ENCODE results near the gene NRBF2. TPM values are rescaled to one million over a fixed set of nuclear protein-coding genes. Genes with fewer than 3 reads are reported as not detected.
A peak's percentile ranks its signal among the peaks of the same experiment; 100 is the strongest.

Gene NRBF2
- total RNA-seq, 1 experiment from 2014 or later = 22.1 TPM

DNA sequence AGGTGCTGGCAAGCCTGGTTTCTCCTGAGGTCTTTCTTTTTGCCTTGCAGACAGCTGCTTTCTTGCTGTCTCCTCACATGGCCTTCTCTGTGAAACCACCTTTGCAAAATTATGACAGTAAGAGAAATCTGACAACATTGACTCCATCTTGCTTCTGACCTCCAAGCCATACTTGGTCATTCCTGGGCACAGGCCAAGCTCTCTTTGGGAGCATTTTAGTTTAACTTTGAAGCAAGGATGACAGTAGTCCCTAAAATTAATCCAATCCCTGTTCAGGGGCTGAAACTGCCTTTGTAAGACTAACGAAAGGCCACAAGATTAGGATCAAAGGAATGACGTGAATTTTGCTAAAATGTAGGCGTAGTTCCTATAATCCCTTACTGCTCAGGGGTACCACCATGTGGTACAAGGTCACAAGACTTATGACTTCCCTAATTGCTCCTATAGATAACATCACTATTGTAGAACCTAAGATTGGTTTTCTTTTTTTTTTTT lies 25.1 kb upstream of the NRBF2 start:
- H4K20me1 ChIP-seq (ENCODE audit: insufficient read depth) = no peaks in the 10 kb centered on the region
- BruUV-seq (replicated peaks) = no TSS peak
- H3K9me3 ChIP-seq (ENCODE audit: insufficient read depth, low read depth) = no peaks in the 10 kb centered on the region
- no peak overlapping the region for H3K4me3 ChIP-seq
- POLR2A ChIA-PET (ENCODE audit: unreplicated experiment) = interaction anchor here (0.6 kb wide), 1 partner anchor 22 kb away, joined by 7 read pairs; no protein-coding TSS in a partner anchor
- intact Hi-C loops (cut with micrococcal nuclease; ENCODE audit: unreplicated experiment) = no loop called here
- TF ChIP-seq, protein P1, sequence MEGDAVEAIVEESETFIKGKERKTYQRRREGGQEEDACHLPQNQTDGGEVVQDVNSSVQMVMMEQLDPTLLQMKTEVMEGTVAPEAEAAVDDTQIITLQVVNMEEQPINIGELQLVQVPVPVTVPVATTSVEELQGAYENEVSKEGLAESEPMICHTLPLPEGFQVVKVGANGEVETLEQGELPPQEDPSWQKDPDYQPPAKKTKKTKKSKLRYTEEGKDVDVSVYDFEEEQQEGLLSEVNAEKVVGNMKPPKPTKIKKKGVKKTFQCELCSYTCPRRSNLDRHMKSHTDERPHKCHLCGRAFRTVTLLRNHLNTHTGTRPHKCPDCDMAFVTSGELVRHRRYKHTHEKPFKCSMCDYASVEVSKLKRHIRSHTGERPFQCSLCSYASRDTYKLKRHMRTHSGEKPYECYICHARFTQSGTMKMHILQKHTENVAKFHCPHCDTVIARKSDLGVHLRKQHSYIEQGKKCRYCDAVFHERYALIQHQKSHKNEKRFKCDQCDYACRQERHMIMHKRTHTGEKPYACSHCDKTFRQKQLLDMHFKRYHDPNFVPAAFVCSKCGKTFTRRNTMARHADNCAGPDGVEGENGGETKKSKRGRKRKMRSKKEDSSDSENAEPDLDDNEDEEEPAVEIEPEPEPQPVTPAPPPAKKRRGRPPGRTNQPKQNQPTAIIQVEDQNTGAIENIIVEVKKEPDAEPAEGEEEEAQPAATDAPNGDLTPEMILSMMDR (conservative IDR thresholded peaks at IDR 0.05) = no peak
- no peak for TF ChIP-seq EZH2 (IDR thresholded peaks at IDR 0.05; ENCODE audit: low read depth)
- H3K27me3 ChIP-seq (ENCODE audit: insufficient read depth, low read depth) = no peaks in the 10 kb centered on the region
- no peak overlapping the region for H3K27ac ChIP-seq
- no peaks in the 10 kb centered on the region for H3K79me2 ChIP-seq (ENCODE audit: low read depth)
- H3F3A ChIP-seq (ENCODE audit: insufficient read depth, low read depth) = no peaks in the 10 kb centered on the region
- H2AFZ ChIP-seq = no peak overlapping the region
- CTCF ChIA-PET = no interaction called here
- no peak overlapping the region for H3K4me2 ChIP-seq
- no peaks in the 10 kb centered on the region for H3K4me1 ChIP-seq (replicated peaks; ENCODE audit: insufficient read depth)
- H3K36me3 ChIP-seq (ENCODE audit: low read depth) = no peaks in the 10 kb centered on the region
- no peaks in the 10 kb centered on the region for H3K9me2 ChIP-seq (ENCODE audit: insufficient read depth)
- DNase-seq = no peak

DNA sequence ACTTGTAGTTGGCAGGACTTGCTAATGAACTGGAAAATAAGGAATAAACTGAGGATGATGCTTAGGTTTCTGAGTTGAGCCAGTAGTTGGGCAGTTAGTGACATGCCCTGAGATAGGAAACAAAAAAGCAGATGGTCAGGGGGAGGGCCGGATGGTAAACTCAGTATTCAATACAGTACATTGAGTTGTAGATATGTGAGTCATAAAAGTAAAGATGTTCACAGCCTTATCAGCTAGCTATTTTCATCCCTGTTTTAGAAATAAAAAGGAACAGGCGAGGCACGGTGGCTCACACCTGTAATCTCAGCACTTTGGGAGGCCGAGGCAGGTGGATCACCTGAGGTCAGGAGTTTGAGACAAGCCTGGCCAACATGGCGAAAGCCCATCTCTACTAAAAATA lies 22.2 kb upstream of the NRBF2 start:
- no peak overlapping the region for H2AFZ ChIP-seq
- ChIA-PET POLR2A (ENCODE audit: unreplicated experiment) (no interaction called here), CTCF (no interaction called here)
- H3K9me2 ChIP-seq (ENCODE audit: insufficient read depth) = no peaks in the 10 kb centered on the region
- H3K4me2 ChIP-seq = no peak overlapping the region
- no TSS peak for BruUV-seq (replicated peaks)
- no peak overlapping the region for H3K4me3 ChIP-seq
- 0 out of 2 replicates have a peak, but pooled peaks cover 7% of the 10 kb centered on the region for H3K4me1 ChIP-seq (replicated peaks; ENCODE audit: insufficient read depth)
- no peak overlapping the region for H3K27ac ChIP-seq
- no peaks in the 10 kb centered on the region for H3K27me3 ChIP-seq (ENCODE audit: insufficient read depth, low read depth)
- intact Hi-C loops (cut with micrococcal nuclease; ENCODE audit: unreplicated experiment) = no loop called here
- no peaks in the 10 kb centered on the region for H3F3A ChIP-seq (ENCODE audit: insufficient read depth, low read depth)
- H3K36me3 ChIP-seq (ENCODE audit: low read depth) = no peaks in the 10 kb centered on the region
- DNase-seq = no peak
- no peak for TF ChIP-seq EZH2 (IDR thresholded peaks at IDR 0.05; ENCODE audit: low read depth)
- TF ChIP-seq, protein P1 (conservative IDR thresholded peaks at IDR 0.05) = no peak
- no peaks in the 10 kb centered on the region for H3K9me3 ChIP-seq (ENCODE audit: insufficient read depth, low read depth)
- no peaks in the 10 kb centered on the region for H4K20me1 ChIP-seq (ENCODE audit: insufficient read depth)
- no peaks in the 10 kb centered on the region for H3K79me2 ChIP-seq (ENCODE audit: low read depth)

DNA sequence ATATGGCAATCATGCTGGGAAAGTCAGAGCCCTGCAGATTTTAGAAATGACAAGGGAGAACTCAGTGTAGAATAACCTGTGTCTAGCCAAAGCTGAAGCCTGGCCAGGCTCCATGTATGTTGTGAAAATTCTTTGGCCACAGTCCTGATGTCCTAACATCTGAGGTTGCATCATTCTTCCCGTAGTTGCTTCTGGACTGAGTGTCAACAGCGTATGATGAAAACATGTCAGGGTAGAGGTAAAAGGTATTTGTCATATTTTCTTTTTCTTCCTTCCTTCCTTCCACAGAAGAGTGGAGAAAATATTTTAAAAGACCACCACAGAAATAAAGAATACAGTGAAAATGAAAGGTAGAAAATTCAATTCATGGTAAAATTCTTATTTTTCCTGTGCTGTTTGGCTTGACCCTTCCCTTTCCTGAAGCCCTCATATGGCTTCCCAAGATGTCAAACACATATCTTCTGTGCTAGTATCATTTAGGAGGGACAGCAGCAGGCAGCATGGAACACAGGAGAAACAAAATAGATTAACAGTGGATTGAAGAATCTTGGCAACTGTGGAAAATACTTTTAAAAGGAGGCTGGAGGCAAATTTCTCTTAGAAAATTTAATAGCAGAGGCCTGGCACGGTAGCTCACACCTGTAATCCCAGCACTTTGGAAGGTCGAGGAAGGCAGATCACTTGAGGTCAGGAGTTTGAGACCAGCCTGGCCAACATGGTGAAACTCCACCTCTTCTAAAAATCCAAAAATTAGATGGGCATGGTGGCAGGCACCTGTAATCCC lies 18.9 kb upstream of the NRBF2 start:
- Histone ChIP-seq H4K20me1 (ENCODE audit: insufficient read depth) (no peaks in the 10 kb centered on the region), H3K36me3 (ENCODE audit: low read depth) (no peaks in the 10 kb centered on the region), H3K4me2 (peak overlapping the region; percentile 5), H3K4me1 (replicated peaks; ENCODE audit: insufficient read depth) (0 out of 2 replicates have a peak, but pooled peaks cover 7% of the 10 kb centered on the region), H3K9me2 (ENCODE audit: insufficient read depth) (no peaks in the 10 kb centered on the region), H3K27me3 (ENCODE audit: insufficient read depth, low read depth) (no peaks in the 10 kb centered on the region), H3K4me3 (no peak overlapping the region), H3K9me3 (ENCODE audit: insufficient read depth, low read depth) (no peaks in the 10 kb centered on the region), H3F3A (ENCODE audit: insufficient read depth, low read depth) (no peaks in the 10 kb centered on the region), H3K79me2 (ENCODE audit: low read depth) (no peaks in the 10 kb centered on the region), H3K27ac (peak overlapping the region; percentile 52; the same call in 1 of the 2 replicates), H2AFZ (peak overlapping the region; percentile 66; the same call in 1 of the 2 replicates)
- BruUV-seq (replicated peaks) = no TSS peak
- intact Hi-C loops (cut with micrococcal nuclease; ENCODE audit: unreplicated experiment) = no loop called here
- peak in 1 of 2 experiments; percentile 46 for DNase-seq
- TF ChIP-seq EZH2 (IDR thresholded peaks at IDR 0.05; ENCODE audit: low read depth) = no peak
- TF ChIP-seq, protein P1 (conservative IDR thresholded peaks at IDR 0.05) = no peak
- POLR2A ChIA-PET (ENCODE audit: unreplicated experiment) = no interaction called here
- CTCF ChIA-PET = no interaction called here
